GM12878 (cell line): ENCODE data around the gene NCLN. TPM values are rescaled to one million over a fixed set of nuclear protein-coding genes. Genes with fewer than 3 reads are reported as not detected.

Experiments used
- ATAC-seq: fragments of 200-7000 bp; cut with Tn5 transposase; 3 replicates; pipeline ENCODE4 v1.9.1; 2020; ENCODE audit warnings: mild to moderate bottlenecking, moderate library complexity
- BruUV-seq: library from RNA; stranded (reverse); fragments of 400-500 nt; replicated peaks from 2 replicates; lab custom pipeline; 2021; lab: Mats Ljungman, UMichigan
- CTCF ChIA-PET: fragments of 300-600 bp; sonication (Branson Sonifier 250); formaldehyde crosslinking; extraction: SDS; loops from one replicate; lab custom pipeline; 2021; ENCODE audit warnings: inconsistent platforms; lab: Yijun Ruan, JAX
- POLR2A ChIA-PET: fragments of 350-600 bp; formaldehyde crosslinking; extraction: SDS; loops from one replicate; lab custom pipeline; 2021; ENCODE audit warnings: inconsistent platforms; lab: Charles Lee
- RAD21 ChIA-PET: fragments of 300-600 bp; sonication (Branson Sonifier 250); formaldehyde crosslinking; loops from one replicate; lab custom pipeline; 2023; ENCODE audit warnings: antibody characterized with exemption; ENCODE audit not compliant: unreplicated experiment; lab: Charles Lee
- SMC1A ChIA-PET: fragments of 300-600 bp; sonication (Branson Sonifier 250); formaldehyde crosslinking; loops from one replicate; lab custom pipeline; 2023; ENCODE audit not compliant: unreplicated experiment, uncharacterized antibody; lab: Charles Lee
- DNase-seq: peaks from one replicate; pipeline ENCODE4 v3.0.0-alpha.2; 2011; ENCODE audit warnings: low read depth, low spot score
- FAIRE-seq: peaks from 3 replicates; lab custom pipeline; 2011; peaks lifted over from hg19 to GRCh38; lab: Jason Lieb, UNC
- H2AFZ ChIP-seq: 2 replicates; pipeline ENCODE4 v1.6.0; 2011; ENCODE audit warnings: low read depth, low read length, control low read depth; ENCODE audit not compliant: control insufficient read depth
- H3K27ac ChIP-seq: 2 replicates; pipeline ENCODE4 v1.5.1; 2011; ENCODE audit warnings: control low read depth; ENCODE audit not compliant: control insufficient read depth, insufficient read depth
- H3K27me3 ChIP-seq, 2 experiments: replicated peaks in 1 of 2; 2 replicates each; pipeline versions ENCODE4 v1.6.0 to v1.6.1; 2011; ENCODE audit warnings: low read length in 1 of 2; ENCODE audit not compliant: control insufficient read depth in 2 of 2, insufficient read depth in 2 of 2
- H3K36me3 ChIP-seq, 2 experiments: 2 replicates each; pipeline ENCODE4 v1.5.1; 2011; ENCODE audit warnings: low read length in 1 of 2; ENCODE audit not compliant: control insufficient read depth in 2 of 2, insufficient read depth in 2 of 2
- H3K4me1 ChIP-seq: 2 replicates; pipeline ENCODE4 v1.6.1; 2011; ENCODE audit warnings: mild to moderate bottlenecking, low read length, moderate library complexity, mixed read lengths; ENCODE audit not compliant: control insufficient read depth, insufficient read depth
- H3K4me2 ChIP-seq: 2 replicates; pipeline ENCODE4 v1.6.0; 2011; ENCODE audit warnings: control low read depth; ENCODE audit not compliant: control insufficient read depth, insufficient read depth
- H3K4me3 ChIP-seq: fragments of 200-600 bp; sonication (generic); 2 replicates; pipeline ENCODE4 v1.5.1; 2016
- H3K79me2 ChIP-seq: 2 replicates; pipeline ENCODE4 v1.6.0; 2011; ENCODE audit warnings: low read length; ENCODE audit not compliant: control insufficient read depth, insufficient read depth
- H3K9ac ChIP-seq: 2 replicates; pipeline ENCODE4 v1.8.0; 2011; ENCODE audit warnings: low read length, control low read depth, mixed read lengths; ENCODE audit not compliant: control insufficient read depth, insufficient read depth
- H3K9me3 ChIP-seq: replicated peaks from 3 replicates; pipeline ENCODE4 v1.5.1; 2011; ENCODE audit warnings: mild to moderate bottlenecking, low read length; ENCODE audit not compliant: control insufficient read depth, insufficient read depth
- H4K20me1 ChIP-seq: 2 replicates; pipeline ENCODE4 v1.6.0; 2011; ENCODE audit not compliant: control insufficient read depth, insufficient read depth
- BMI1 ChIP-seq: fragments of 450-650 bp; IDR thresholded peaks from 2 replicates; pipeline ENCODE4 v1.6.1; 2016; ENCODE audit warnings: mild to moderate bottlenecking, moderate library complexity, borderline replicate concordance
- CHD2 ChIP-seq: IDR thresholded peaks from 2 replicates; pipeline ENCODE4 v1.6.1; 2011; ENCODE audit warnings: low read depth, low read length, improper control_type of control experiment, borderline replicate concordance
- CREM ChIP-seq: IDR thresholded peaks from 2 replicates; pipeline ENCODE4 v1.6.1; 2014; ENCODE audit warnings: antibody characterized with exemption, low read depth
- DPF2 ChIP-seq: fragments of 450-650 bp; IDR thresholded peaks from 2 replicates; pipeline ENCODE4 v1.6.1; 2017; ENCODE audit warnings: mild to moderate bottlenecking
- FOXM1 ChIP-seq: IDR thresholded peaks from 2 replicates; pipeline ENCODE4 v1.6.1; 2012; ENCODE audit warnings: low read depth, mild to moderate bottlenecking, inconsistent platforms, low read length, moderate library complexity
- IKZF1 ChIP-seq: fragments of 450-650 bp; conservative IDR thresholded peaks from 2 replicates; pipeline ENCODE4 v1.6.1; 2017; ENCODE audit warnings: antibody characterized with exemption, mild to moderate bottlenecking
- JUNB ChIP-seq: IDR thresholded peaks from 2 replicates; pipeline ENCODE4 v1.6.1; 2016; ENCODE audit warnings: antibody characterized with exemption, mild to moderate bottlenecking
- MLLT1 ChIP-seq: fragments of 450-650 bp; IDR thresholded peaks from 2 replicates; pipeline ENCODE4 v1.6.1; 2016; ENCODE audit warnings: mild to moderate bottlenecking
- NRF1 ChIP-seq: conservative IDR thresholded peaks from 2 replicates; pipeline ENCODE4 v1.6.1; 2011; ENCODE audit warnings: mild to moderate bottlenecking, low read depth, low read length, improper control_type of control experiment
- PBX3 ChIP-seq: IDR thresholded peaks from 2 replicates; pipeline ENCODE4 v1.6.1; 2011; ENCODE audit warnings: mild to moderate bottlenecking, low read depth, low read length, moderate library complexity; ENCODE audit not compliant: insufficient replicate concordance
- POLR2A ChIP-seq: IDR thresholded peaks from 2 replicates; pipeline ENCODE4 v1.6.1; 2011; ENCODE audit warnings: low read depth, mild to moderate bottlenecking, low read length
- POLR2AphosphoS2 ChIP-seq: IDR thresholded peaks from 2 replicates; pipeline ENCODE4 v1.6.1; 2011; ENCODE audit warnings: low read depth, mild to moderate bottlenecking, low read length, improper control_type of control experiment, moderate library complexity
- REST ChIP-seq: IDR thresholded peaks from 2 replicates; pipeline ENCODE4 v1.6.1; 2012; ENCODE audit warnings: mild to moderate bottlenecking, low read depth, low read length
- RUNX3 ChIP-seq: IDR thresholded peaks from 2 replicates; pipeline ENCODE4 v1.6.1; 2012; ENCODE audit warnings: low read length, inconsistent platforms
- SREBF2 ChIP-seq: IDR thresholded peaks from 2 replicates; pipeline ENCODE4 v1.6.1; 2012; ENCODE audit warnings: mild to moderate bottlenecking, low read length
- TCF7 ChIP-seq: IDR thresholded peaks from 2 replicates; pipeline ENCODE4 v1.6.1; 2014; ENCODE audit warnings: antibody characterized with exemption, borderline replicate concordance
- ZNF24 ChIP-seq: fragments of 450-650 bp; IDR thresholded peaks from 2 replicates; pipeline ENCODE4 v1.6.1; 2017; ENCODE audit warnings: antibody characterized with exemption, mild to moderate bottlenecking
- WGBS: methylation state at CpG from one replicate; pipeline ENCODE4 v1.1.6; 2016; ENCODE audit warnings: low lambda C conversion rate; ENCODE audit not compliant: insufficient replicate concordance, insufficient coverage; ENCODE audit errors: missing lambda C conversion rate; 5-methylcytosine and 5-hydroxymethylcytosine counted together
- in situ Hi-C: fragments of 300-500 bp; cut with MboI; formaldehyde crosslinking; loops from 9 replicates; pipeline ENCODE4 v1.14.3; 2018; ENCODE audit warnings: mixed read lengths
- intact Hi-C: fragments of 100-400 bp; cut with micrococcal nuclease; formaldehyde crosslinking; loops from one replicate; pipeline ENCODE4 v1.14.2; 2022; ENCODE audit not compliant: unreplicated experiment
- polyA plus RNA-seq, 11 experiments: library from polyadenylated mRNA; depleted of rRNA in 4 of 11; unstranded in 6 of 11; stranded (reverse) in 5 of 11; fragments of >200 nt; fragmentation: Nextera tagmentation in 4 of 11; fragmentation: Illumina TruSeq in 1 of 11; extraction: Ambion mirVana in 4 of 11; extraction: Trizol in 1 of 11; gene quantifications; 1 replicate in 1 of 11; 2 replicates in 10 of 11; pipeline versions ENCODE4 v1.2.1 to v1.2.3, GENCODE V29; 2011 to 2016; ENCODE audit warnings: inconsistent platforms in 2 of 11, missing spikeins in 2 of 11, low read depth in 1 of 11
- total RNA-seq, 4 experiments: library from RNA; depleted of rRNA in 3 of 4; stranded (reverse); fragments of >200 nt in 3 of 4; fragmentation: Illumina TruSeq in 1 of 4; extraction: Trizol in 1 of 4; gene quantifications; 2 replicates each; pipeline versions ENCODE4 v1.2.1 to v1.2.3, GENCODE V29; 2013 to 2021
- TF ChIP-seq, protein P1 (sequence below): IDR thresholded peaks from 2 replicates; pipeline ENCODE4 v1.6.1; 2011; ENCODE audit warnings: borderline replicate concordance, low read depth, mild to moderate bottlenecking, moderate library complexity, low read length; ENCODE audit not compliant: insufficient read depth, poor library complexity, severe bottlenecking

NCLN gene
- total and polyA plus RNA-seq, 10 of the 15 experiments (the other 5 are each of a cell fraction or from before 2014, with no cell fraction given) = 2.2 to 79.1 (median 36.0) TPM

DNA sequence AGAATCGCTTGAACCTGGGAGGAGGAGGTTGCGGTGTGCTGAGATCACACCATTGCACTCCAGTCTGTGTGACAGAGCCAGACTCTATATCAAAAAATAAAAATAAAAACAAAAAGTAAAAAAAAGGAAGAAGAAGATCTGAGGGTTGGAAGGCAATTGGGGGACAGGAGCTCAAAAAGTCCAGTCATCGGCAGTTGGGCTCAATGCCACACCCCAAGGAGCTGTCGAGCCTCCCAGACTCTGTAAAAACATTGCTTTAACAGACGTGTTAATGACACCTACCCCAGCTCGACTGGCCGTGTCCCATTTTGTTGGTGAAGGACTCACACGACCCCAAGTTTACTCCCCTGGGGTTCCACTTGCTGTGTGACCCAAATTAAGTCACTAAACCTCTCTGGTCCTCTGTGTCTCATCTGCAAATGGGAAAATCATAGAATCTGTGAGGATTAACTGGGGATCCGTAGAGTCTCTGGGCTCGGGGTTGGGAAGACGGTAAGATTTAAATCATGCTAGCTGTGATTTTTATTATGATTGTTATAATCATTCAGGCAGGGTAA, 42.9 kb upstream of the NCLN start:
- 48% methylated on average over 11 of the region's 11 CpGs for whole genome bisulfite sequencing
- no peaks in the 10 kb centered on the region; the same call in 2 of the 3 replicates for H3K9me3 ChIP-seq
- peaks cover 23% of the 10 kb centered on the region for H3K4me1 ChIP-seq
- ChIA-PET SMC1A (interaction anchor here (1.6 to 3.2 kb wide), 4 partner anchors 10 to 18 kb away, joined by 5 to 14 read pairs (median 7); no protein-coding TSS in a partner anchor), CTCF (interaction anchor here (1.0 to 8.9 kb wide), 3 partner anchors 12 to 19 kb away, joined by 3 to 117 read pairs (median 52); no protein-coding TSS in a partner anchor), POLR2A (interaction anchor here (1.0 to 3.3 kb wide), 3 partner anchors 10 to 17 kb away, joined by 5 to 14 read pairs (median 8); no protein-coding TSS in a partner anchor), RAD21 (interaction anchor here (0.7 kb wide), 1 partner anchor 13 kb away, joined by 3 read pairs; no protein-coding TSS in a partner anchor)
- in situ Hi-C loops (no loop called here), intact Hi-C loops (no loop called here)
- TSS peak; percentile 40 for BruUV-seq
- DNase-seq = no peak
- H2AFZ ChIP-seq = no peak overlapping the region
- ATAC-seq = no peak
- H3K9ac ChIP-seq = no peak overlapping the region
- H3K4me3 ChIP-seq = no peak overlapping the region
- H3K79me2 ChIP-seq = peaks cover 5% of the 10 kb centered on the region
- no peaks in the 10 kb centered on the region for H3K36me3 ChIP-seq
- no peak overlapping the region for H3K27ac ChIP-seq
- no peak overlapping the region for H3K4me2 ChIP-seq
- no peak for FAIRE-seq
- no peaks in the 10 kb centered on the region for H4K20me1 ChIP-seq
- no peaks in the 10 kb centered on the region for H3K27me3 ChIP-seq
- TF ChIP-seq BMI1 (no peak), CREM (no peak), SREBF2 (no peak), RUNX3 (no peak), DPF2 (no peak), CHD2 (no peak), POLR2A (no peak), NRF1 (no peak), TCF7 (no peak), ZNF24 (no peak), REST (no peak), MLLT1 (no peak), FOXM1 (no peak), JUNB (no peak), POLR2AphosphoS2 (no peak), PBX3 (no peak), IKZF1 (no peak)
- TF ChIP-seq, protein P1, sequence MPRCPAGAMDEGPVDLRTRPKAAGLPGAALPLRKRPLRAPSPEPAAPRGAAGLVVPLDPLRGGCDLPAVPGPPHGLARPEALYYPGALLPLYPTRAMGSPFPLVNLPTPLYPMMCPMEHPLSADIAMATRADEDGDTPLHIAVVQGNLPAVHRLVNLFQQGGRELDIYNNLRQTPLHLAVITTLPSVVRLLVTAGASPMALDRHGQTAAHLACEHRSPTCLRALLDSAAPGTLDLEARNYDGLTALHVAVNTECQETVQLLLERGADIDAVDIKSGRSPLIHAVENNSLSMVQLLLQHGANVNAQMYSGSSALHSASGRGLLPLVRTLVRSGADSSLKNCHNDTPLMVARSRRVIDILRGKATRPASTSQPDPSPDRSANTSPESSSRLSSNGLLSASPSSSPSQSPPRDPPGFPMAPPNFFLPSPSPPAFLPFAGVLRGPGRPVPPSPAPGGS = no peak
